Measurements from ENCODE around the gene FAM25G.

Gene FAM25G

DNA sequence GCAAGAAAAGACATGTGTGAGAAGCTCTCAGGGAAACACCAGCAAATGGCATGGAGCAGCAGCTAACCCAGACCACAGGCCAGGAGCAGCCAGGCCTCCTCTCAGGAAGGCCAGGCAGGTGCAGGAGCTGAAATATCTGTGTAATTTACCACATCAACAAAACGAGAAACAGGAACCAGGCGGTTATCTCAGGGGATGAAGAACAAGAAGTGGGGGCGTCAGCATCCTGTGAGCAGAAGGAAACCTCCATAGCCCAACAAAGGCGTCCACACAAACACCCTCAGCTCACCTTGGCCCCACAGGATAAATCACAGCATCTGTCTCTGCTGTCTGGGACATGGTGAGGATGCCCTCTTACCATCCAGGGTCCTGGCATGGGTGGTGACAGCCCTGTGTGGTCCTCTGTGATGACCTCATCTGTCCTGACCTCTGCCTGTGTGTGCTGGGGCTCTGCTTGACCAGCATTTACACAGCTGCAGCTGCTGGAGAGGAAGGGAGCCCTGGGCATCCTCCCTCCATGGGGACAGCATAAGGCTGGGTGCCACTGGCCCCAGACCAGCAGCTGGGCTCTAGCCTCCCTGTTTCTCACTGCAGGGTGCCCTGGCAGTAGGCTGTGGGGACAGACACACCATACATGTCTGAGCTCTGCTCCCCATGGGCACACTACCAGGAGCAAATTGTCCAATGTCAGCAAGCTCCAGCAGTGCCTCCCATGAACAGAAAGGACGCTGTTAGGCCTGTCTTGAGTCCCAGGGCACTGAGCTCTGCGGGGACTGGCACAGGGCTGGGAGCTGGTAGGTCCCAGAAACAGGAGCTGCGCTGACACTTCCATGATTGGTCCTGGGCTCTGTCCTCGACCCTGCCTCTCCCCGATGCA, 42.2 kb downstream of the FAM25G start:
- DNase-seq (ENCODE audit: low read depth, low spot score), result no peak

DNA sequence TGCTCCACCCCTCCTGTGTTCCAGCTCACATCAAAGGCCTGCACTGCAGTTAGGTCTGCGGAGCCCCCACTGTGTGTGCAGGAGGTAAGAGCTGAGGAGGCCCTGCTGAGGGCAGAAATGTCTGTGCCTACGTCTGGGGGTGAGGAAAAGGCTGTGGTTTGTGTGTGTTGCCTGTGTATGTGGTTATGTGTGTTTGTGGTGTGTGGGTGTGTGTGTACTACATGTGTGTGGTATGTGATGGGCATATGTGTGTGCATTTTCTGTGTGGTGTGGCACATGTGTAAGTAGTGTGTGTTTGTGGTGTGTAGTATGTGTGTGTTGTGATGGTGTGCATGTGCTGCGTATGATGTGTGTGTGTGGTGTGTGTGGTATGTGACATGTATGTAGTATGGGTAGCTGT, 43.8 kb downstream of the FAM25G start:
- DNase-seq (ENCODE audit: low read depth, low spot score), result no peak

DNA sequence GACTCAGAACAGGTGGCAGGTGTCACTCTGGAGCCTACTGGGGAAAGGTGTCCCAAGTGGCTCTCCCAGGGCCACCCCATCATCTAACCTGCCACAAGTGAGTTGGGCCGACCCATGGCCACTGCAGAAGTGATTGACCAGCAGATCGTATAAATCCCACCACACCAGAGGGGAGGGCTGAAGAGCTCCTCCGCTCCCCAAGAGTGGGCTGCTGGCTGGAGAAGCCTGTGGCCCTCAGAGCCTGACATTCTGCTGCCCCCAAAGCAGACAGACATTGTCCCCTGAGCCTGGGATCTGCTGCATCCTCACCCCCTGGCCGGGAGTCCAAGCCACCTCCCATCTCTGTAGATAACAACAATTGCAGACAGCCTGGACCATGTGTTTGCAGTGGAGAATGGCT, 44.3 kb downstream of the FAM25G start:
- DNase-seq (ENCODE audit: low read depth, low spot score), result no peak

DNA sequence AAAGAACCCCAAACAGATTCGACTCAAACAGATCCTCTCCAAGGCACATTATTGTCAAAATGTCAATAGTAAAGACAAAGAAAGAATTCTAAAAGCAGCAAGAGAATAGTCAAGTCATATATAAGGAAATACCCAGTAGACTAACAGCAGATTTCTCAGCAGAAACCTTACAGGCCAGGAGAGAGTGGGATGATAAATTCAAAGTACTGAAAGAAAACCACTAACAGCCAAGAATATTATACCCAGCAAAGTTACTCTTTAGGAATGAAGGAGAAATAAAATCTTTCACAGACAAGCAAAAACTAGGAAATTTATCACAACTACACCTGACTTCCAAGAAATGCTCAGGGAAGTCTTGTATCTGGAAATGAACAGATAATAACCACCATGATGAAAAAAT, 45.8 kb downstream of the FAM25G start:
- DNase-seq (ENCODE audit: low read depth, low spot score), result no peak

DNA sequence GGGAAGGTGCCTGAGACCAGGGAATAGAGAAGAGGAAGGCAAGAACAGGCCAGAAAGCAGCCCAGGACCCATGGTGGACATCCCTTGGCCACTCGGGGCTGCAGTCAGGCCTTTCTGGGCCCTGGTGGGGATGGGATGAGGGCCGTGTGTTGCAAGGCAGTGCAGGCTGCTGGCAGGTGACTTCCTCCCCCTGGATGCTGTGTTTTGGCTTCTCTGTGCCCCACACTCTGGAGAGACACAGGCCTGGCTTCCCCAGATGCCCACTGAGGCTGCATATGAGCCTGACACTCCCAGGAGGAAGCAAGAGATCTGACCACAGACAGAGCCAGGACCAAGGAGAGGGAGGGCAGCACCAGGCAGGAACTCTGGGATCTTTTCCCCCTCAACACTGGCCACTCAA, 47.5 kb downstream of the FAM25G start:
- DNase-seq (ENCODE audit: low read depth, low spot score), result no peak

DNA sequence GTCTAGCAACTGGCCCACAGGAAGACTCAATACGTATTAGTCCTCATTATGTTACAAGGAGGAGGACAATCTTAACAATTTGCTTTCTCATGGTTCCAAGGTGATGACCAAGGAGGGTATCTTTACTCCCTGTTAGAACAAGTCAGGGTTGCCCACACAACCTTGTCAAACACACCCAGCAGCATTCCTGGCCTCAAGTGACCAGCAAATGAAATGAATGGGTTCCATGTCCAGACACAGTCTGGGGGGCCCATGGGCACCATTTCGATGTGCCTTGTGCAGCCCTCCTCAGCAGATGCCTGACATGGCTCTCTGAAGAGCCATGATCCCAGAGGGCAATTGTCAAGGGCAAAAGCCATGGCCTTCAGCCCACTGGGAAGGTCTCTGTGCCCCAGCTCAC, 48.4 kb downstream of the FAM25G start:
- no peak for DNase-seq (ENCODE audit: low read depth, low spot score)

DNA sequence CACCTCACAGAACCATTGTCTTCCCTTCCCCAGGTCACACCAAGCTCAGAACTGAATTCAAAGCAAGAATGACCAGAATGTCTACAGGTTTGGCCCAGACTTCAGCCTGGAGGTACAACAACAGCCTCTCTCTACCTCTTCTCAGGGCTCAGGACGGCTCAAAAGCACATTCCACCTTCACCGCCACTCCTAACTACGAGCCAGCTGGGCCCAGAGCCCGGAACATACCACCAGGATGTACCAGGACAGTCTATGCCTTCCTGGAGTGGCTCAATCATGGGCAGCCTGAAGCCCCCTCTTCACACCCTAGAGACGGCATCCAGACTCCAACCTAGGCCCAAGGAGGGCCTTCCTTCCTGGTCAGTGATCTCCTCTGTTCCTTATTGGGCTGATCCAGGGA, 49.1 kb downstream of the FAM25G start:
- DNase-seq (ENCODE audit: low read depth, low spot score), result no peak

DNA sequence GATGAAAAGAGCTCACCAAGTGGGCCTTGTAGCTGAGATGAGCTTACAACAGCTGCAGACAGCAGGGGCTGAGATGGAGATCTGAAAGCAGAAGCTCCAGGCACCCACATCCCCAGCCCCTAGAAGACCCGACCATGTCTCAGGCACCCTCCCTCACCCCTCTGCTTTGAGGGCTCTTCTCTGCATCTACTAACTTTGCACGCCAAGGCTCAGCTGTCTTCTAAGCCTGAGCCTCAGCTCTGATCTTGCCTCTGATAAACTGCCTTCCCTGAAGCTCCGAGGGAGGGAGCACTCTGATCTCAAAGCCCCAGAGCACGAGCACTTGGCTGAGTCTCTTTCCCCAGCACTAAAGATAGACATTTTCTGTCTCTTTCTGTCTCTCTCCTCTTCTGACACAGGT, 49.6 kb downstream of the FAM25G start:
- DNase-seq (ENCODE audit: low read depth, low spot score), result no peak

DNA sequence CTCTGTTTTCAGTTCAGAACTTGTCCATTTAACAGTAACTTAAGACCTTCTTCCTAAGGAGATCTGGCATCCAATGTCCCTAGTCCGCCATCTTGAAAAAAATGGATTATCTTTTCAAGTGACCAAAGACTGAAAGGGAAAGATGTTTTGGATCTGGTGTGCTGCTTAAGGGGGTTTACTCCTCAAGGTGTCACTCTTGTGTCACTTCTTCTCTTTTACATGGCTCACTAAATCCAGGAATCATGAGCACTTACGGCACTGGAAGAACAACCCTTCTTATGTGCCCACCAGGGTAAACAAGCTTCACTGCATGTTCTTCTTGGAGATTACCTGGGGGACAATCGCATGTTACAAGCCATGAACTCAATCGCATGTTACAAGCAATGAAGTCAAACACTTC, 51.3 kb downstream of the FAM25G start:
- DNase-seq (ENCODE audit: low read depth, low spot score), result no peak

DNA sequence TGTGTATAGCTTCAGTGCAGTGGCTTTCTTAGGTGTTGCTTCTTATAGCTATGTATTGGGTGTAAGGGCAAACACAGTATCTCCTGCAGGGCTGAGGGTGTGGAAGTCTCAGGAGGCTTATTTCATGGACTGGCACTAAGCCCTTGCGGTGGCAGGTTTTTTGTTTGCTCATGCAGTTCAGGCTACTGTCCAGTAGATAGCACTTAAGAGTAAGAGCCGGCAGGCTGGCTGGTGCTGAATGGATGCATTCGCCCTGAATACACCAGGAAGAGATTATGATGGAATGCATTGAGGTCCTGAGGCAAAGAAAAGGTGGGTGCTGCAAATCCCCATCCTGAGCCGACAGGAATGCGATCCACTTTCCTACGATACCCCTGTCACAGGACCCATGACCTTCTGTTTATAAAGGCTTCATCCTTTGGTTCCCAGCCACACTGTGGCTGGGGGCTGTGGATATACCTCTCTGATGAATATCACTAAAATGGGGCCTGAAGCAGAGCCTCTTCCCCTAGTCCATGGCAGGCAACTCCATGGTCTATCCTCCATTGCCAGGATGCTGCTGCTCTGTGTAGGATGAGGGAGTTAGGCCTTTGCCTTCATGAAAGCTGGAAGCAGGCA, 52.5 kb downstream of the FAM25G start:
- DNase-seq (ENCODE audit: low read depth, low spot score), result peak; percentile 42

Measured in iPS DF 19.7 (cell line).